ENCODE data around the gene TRANK1. TPM values are rescaled to one million over a fixed set of nuclear protein-coding genes. Genes with fewer than 3 reads are reported as not detected.

The TRANK1 gene
- total and polyA plus RNA-seq, 2 of the 8 experiments (the other 6 are each of a cell fraction or from before 2014, with no cell fraction given), result 2.9 to 8.8 TPM

GRCh38 chr3:36796161-36796560 is 148.7 kb downstream of the TRANK1 start:
- Histone ChIP-seq H3K4ac (replicated peaks; ENCODE audit: insufficient read length, low read depth, low read length) (no peak overlapping the region), H2AK5ac (ENCODE audit: low read depth, low read length) (no peak overlapping the region), H3K56ac (replicated peaks; ENCODE audit: insufficient read length, low read depth, low read length) (no peak overlapping the region), H2BK120ac (replicated peaks; ENCODE audit: low read depth, low read length) (no peak overlapping the region), H3K27me3 (replicated peaks in 1 of 4; ENCODE audit: control insufficient read depth in 3 of 4, extremely low read depth in 1 of 4, insufficient read depth in 3 of 4, low read length in 3 of 4) (no peaks in the 10 kb centered on the region), H3K79me1 (ENCODE audit: low read depth, low read length) (no peaks in the 10 kb centered on the region), H3K79me2 (ENCODE audit: control insufficient read depth in 1 of 2, insufficient read depth in 2 of 2, low read length in 2 of 2) (no peaks in the 10 kb centered on the region), H3K4me2 (ENCODE audit: insufficient read depth in 1 of 2, low read depth in 2 of 2, low read length in 2 of 2) (no peak overlapping the region), H4K20me1 (replicated peaks in 1 of 2; ENCODE audit: control insufficient read depth in 1 of 2, insufficient read depth in 2 of 2, low read length in 2 of 2) (no peaks in the 10 kb centered on the region), H3K4me3 (ENCODE audit: extremely low read depth in 1 of 4, insufficient read depth in 2 of 4, low read depth in 3 of 4, low read length in 4 of 4) (no peak overlapping the region), H4K5ac (ENCODE audit: insufficient read length, low read depth, low read length) (no peak overlapping the region), H3K9me3 (ENCODE audit: insufficient read depth in 2 of 2, low read depth in 1 of 2, low read length in 1 of 2) (no peaks in the 10 kb centered on the region), H3K14ac (ENCODE audit: insufficient read length) (no peak overlapping the region), H2BK12ac (ENCODE audit: low read depth, low read length) (no peak overlapping the region), H3K23me2 (ENCODE audit: low read depth, low read length) (peaks cover 2% of the 10 kb centered on the region; the same call in 1 of the 2 replicates), H2AFZ (ENCODE audit: low read length) (no peak overlapping the region), H3K4me1 (replicated peaks in 1 of 4; ENCODE audit: control insufficient read depth in 3 of 4, insufficient read depth in 4 of 4, low read length in 3 of 4) (peaks cover 0 to 5% (median 2%) of the 10 kb centered on the region in 4 experiments; a peak in 3 of 7 replicates), H4K91ac (replicated peaks; ENCODE audit: insufficient read length, low read length) (no peak overlapping the region), H2BK5ac (ENCODE audit: low read depth, low read length) (no peak overlapping the region), H3K36me3 (ENCODE audit: control insufficient read depth in 2 of 4, insufficient read depth in 4 of 4, low read length in 3 of 4) (no peaks in the 10 kb centered on the region), H2BK20ac (ENCODE audit: low read length) (no peak overlapping the region), H3K18ac (ENCODE audit: extremely low read depth, low read length) (no peak overlapping the region), H4K8ac (ENCODE audit: extremely low read depth, insufficient read depth, low read length) (no peak overlapping the region), H2BK15ac (ENCODE audit: low read length) (no peak overlapping the region), H3K27ac (ENCODE audit: low read depth, low read length) (no peak overlapping the region), H3K23ac (ENCODE audit: insufficient read length) (no peak overlapping the region), H3K9ac (replicated peaks in 1 of 4; ENCODE audit: extremely low read depth in 1 of 4, low read depth in 3 of 4, low read length in 3 of 4) (no peak overlapping the region)
- DNase-seq (ENCODE audit: low read depth in 1 of 2, low spot score in 2 of 2) (no peak), FAIRE-seq (no peak)
- CTCF ChIA-PET (ENCODE audit: partially characterized antibody), result interaction anchor here (0.7 to 10.8 kb wide), 7 partner anchors 12 to 163 kb away, joined by 3 to 125 read pairs (median 7); no protein-coding TSS in a partner anchor
- POLR2A ChIA-PET (ENCODE audit: partially characterized antibody), result interaction anchor here (0.6 kb wide), 1 partner anchor 188 kb away, joined by 3 read pairs; no protein-coding TSS in a partner anchor
- WGBS, 2 experiments (ENCODE audit: extremely low coverage in 1 of 2, insufficient coverage in 1 of 2, insufficient read length in 1 of 2, insufficient replicate concordance in 2 of 2, low coverage in 1 of 2, low lambda C conversion rate in 2 of 2, missing lambda C conversion rate in 1 of 2), result 93% methylated on average over 2 of the region's 2 CpGs; no CpG with 5 or more reads in 1 of the 2 experiments
- TF ChIP-seq HDAC6 (IDR thresholded peaks at IDR 0.05; ENCODE audit: low read depth, low read length), result no peak
- no peak for TF ChIP-seq RFX5 (IDR thresholded peaks at IDR 0.05; ENCODE audit: borderline replicate concordance, low read depth, low read length)
- no peak for TF ChIP-seq EGR1 (IDR thresholded peaks at IDR 0.05; ENCODE audit: borderline replicate concordance, low read depth, low read length)
- TF ChIP-seq CEBPB (IDR thresholded peaks at IDR 0.05; ENCODE audit: low read depth, low read length), result no peak
- TF ChIP-seq CHD1 (IDR thresholded peaks at IDR 0.05; ENCODE audit: low read depth, low read length), result no peak
- no peak for TF ChIP-seq JUND (IDR thresholded peaks at IDR 0.05; ENCODE audit: low read length)
- TF ChIP-seq JUN (IDR thresholded peaks at IDR 0.05; ENCODE audit: low read depth, low read length), result no peak
- TF ChIP-seq SRF (IDR thresholded peaks at IDR 0.05; ENCODE audit: low read depth, low read length), result no peak
- no peak for TF ChIP-seq RBBP5 (IDR thresholded peaks at IDR 0.05; ENCODE audit: borderline replicate concordance, low read depth, low read length)
- TF ChIP-seq BRCA1 (IDR thresholded peaks at IDR 0.05; ENCODE audit: low read depth, low read length), result no peak
- no peak for TF ChIP-seq SUZ12 (IDR thresholded peaks at IDR 0.05; ENCODE audit: low read length)
- no peak for TF ChIP-seq TAF1 (IDR thresholded peaks at IDR 0.05; ENCODE audit: low read depth, low read length)
- TF ChIP-seq, protein P1, sequence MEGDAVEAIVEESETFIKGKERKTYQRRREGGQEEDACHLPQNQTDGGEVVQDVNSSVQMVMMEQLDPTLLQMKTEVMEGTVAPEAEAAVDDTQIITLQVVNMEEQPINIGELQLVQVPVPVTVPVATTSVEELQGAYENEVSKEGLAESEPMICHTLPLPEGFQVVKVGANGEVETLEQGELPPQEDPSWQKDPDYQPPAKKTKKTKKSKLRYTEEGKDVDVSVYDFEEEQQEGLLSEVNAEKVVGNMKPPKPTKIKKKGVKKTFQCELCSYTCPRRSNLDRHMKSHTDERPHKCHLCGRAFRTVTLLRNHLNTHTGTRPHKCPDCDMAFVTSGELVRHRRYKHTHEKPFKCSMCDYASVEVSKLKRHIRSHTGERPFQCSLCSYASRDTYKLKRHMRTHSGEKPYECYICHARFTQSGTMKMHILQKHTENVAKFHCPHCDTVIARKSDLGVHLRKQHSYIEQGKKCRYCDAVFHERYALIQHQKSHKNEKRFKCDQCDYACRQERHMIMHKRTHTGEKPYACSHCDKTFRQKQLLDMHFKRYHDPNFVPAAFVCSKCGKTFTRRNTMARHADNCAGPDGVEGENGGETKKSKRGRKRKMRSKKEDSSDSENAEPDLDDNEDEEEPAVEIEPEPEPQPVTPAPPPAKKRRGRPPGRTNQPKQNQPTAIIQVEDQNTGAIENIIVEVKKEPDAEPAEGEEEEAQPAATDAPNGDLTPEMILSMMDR (IDR thresholded peaks at IDR 0.05; ENCODE audit: control extremely low read depth in 1 of 3, insufficient read depth in 1 of 3, low read depth in 1 of 3, low read length in 3 of 3), result no peak

All from H1 (cell line).